ENCODE measurements around the gene CD2AP.
"Not testable (repeated sequence)": the region's sequence is repeated elsewhere in the genome, so short reads cannot be mapped to it uniquely, and the experiment has no call there.

GRCh38 chr6:47481213-47481612, 3.6 kb downstream of the CD2AP start:
- not testable (repeated sequence) for TF ChIP-seq CTCF, POLR2A (IDR thresholded peaks at IDR 0.05)
